ENCODE data around the gene TTBK2.
"Not testable (repeated sequence)": the region's sequence is repeated elsewhere in the genome, so short reads cannot be mapped to it uniquely, and the experiment has no call there.

TTBK2 gene

GRCh38 chr15:42890161-42890913, 30.2 kb downstream of the TTBK2 start:
- no peak overlapping the region for H3K27ac Mint-ChIP-seq (ENCODE audit: low read depth)
- ATAC-seq (replicated peaks; ENCODE audit: extremely low read depth, poor library complexity, severe bottlenecking) (no peak), DNase-seq (ENCODE audit: low spot score in 2 of 2) (no peak)
- peaks cover 15% of the 10 kb centered on the region for H3K9me3 Mint-ChIP-seq
- H3K27me3 Mint-ChIP-seq: no peaks in the 10 kb centered on the region
- no peak overlapping the region for H3K4me3 Mint-ChIP-seq
- peaks cover 5% of the 10 kb centered on the region for H3K4me1 Mint-ChIP-seq
- peaks cover 2% of the 10 kb centered on the region for H3K36me3 Mint-ChIP-seq (ENCODE audit: insufficient read depth)

GRCh38 chr15:42887384-42887783, 33.2 kb downstream of the TTBK2 start:
- not testable (repeated sequence) for H3K36me3 Mint-ChIP-seq (ENCODE audit: insufficient read depth); DNase-seq (ENCODE audit: low spot score in 2 of 2); H3K27ac Mint-ChIP-seq (ENCODE audit: low read depth); H3K4me1 Mint-ChIP-seq; H3K27me3 Mint-ChIP-seq; H3K4me3 Mint-ChIP-seq; ATAC-seq (replicated peaks; ENCODE audit: extremely low read depth, poor library complexity, severe bottlenecking)
- peaks cover 16% of the 10 kb centered on the region for H3K9me3 Mint-ChIP-seq

- Mint-ChIP-seq H3K4me3 (no peak overlapping the region), H3K4me1 (peaks cover 6% of the 10 kb centered on the region), H3K9me3 (peaks cover 4% of the 10 kb centered on the region), H3K36me3 (ENCODE audit: insufficient read depth) (peaks cover 6% of the 10 kb centered on the region), H3K27ac (ENCODE audit: low read depth) (no peak overlapping the region), H3K27me3 (no peaks in the 10 kb centered on the region)
- ATAC-seq (replicated peaks; ENCODE audit: extremely low read depth, poor library complexity, severe bottlenecking) (no peak), DNase-seq (ENCODE audit: low spot score in 2 of 2) (no peak)
Measured at GRCh38 chr15:42880121-42880520, 40.5 kb downstream of the TTBK2 start.

- H3K9me3 Mint-ChIP-seq: no peaks in the 10 kb centered on the region
- no peak overlapping the region for H3K27ac Mint-ChIP-seq (ENCODE audit: low read depth)
- H3K27me3 Mint-ChIP-seq: no peaks in the 10 kb centered on the region
- H3K36me3 Mint-ChIP-seq (ENCODE audit: insufficient read depth): peaks cover 6% of the 10 kb centered on the region
- ATAC-seq (replicated peaks; ENCODE audit: extremely low read depth, poor library complexity, severe bottlenecking) (no peak), DNase-seq (ENCODE audit: low spot score in 2 of 2) (no peak)
- H3K4me3 Mint-ChIP-seq: no peak overlapping the region
- peaks cover 6% of the 10 kb centered on the region for H3K4me1 Mint-ChIP-seq
Measured at GRCh38 chr15:42879443-42879842, 41.1 kb downstream of the TTBK2 start.

GRCh38 chr15:42876224-42876623, 44.4 kb downstream of the TTBK2 start:
- ATAC-seq (replicated peaks; ENCODE audit: extremely low read depth, poor library complexity, severe bottlenecking): no peak
- H3K36me3 Mint-ChIP-seq (ENCODE audit: insufficient read depth): peaks cover 4% of the 10 kb centered on the region

GRCh38 chr15:42868683-42869082, 51.9 kb downstream of the TTBK2 start:
- Mint-ChIP-seq H3K4me3 (no peak overlapping the region), H3K9me3 (no peaks in the 10 kb centered on the region), H3K4me1 (peaks cover 11% of the 10 kb centered on the region), H3K27me3 (no peaks in the 10 kb centered on the region), H3K27ac (ENCODE audit: low read depth) (no peak overlapping the region), H3K36me3 (ENCODE audit: insufficient read depth) (peaks cover 6% of the 10 kb centered on the region)
- DNase-seq (ENCODE audit: low spot score in 2 of 2) (no peak), ATAC-seq (replicated peaks; ENCODE audit: extremely low read depth, poor library complexity, severe bottlenecking) (no peak)

More at GRCh38 chr15:42876224-42876623, 44.4 kb downstream of the TTBK2 start:
- no peak for DNase-seq (ENCODE audit: low spot score in 2 of 2)
- no peaks in the 10 kb centered on the region for H3K9me3 Mint-ChIP-seq
- H3K4me3 Mint-ChIP-seq: no peak overlapping the region
- H3K27me3 Mint-ChIP-seq: no peaks in the 10 kb centered on the region
- H3K4me1 Mint-ChIP-seq: peaks cover 6% of the 10 kb centered on the region
- no peak overlapping the region for H3K27ac Mint-ChIP-seq (ENCODE audit: low read depth)

- Mint-ChIP-seq H3K27me3 (no peaks in the 10 kb centered on the region), H3K9me3 (no peaks in the 10 kb centered on the region), H3K4me1 (peaks cover 18% of the 10 kb centered on the region), H3K36me3 (ENCODE audit: insufficient read depth) (peaks cover 13% of the 10 kb centered on the region), H3K27ac (ENCODE audit: low read depth) (no peak overlapping the region), H3K4me3 (no peak overlapping the region)
- ATAC-seq (replicated peaks; ENCODE audit: extremely low read depth, poor library complexity, severe bottlenecking): no peak
- DNase-seq (ENCODE audit: low spot score in 2 of 2): no peak
Measured at GRCh38 chr15:42863572-42864239, 56.9 kb downstream of the TTBK2 start.

GRCh38 chr15:42858999-42859789, 61.4 kb downstream of the TTBK2 start:
- Mint-ChIP-seq H3K27me3 (no peaks in the 10 kb centered on the region), H3K4me3 (no peak overlapping the region), H3K27ac (ENCODE audit: low read depth) (no peak overlapping the region), H3K9me3 (no peaks in the 10 kb centered on the region), H3K4me1 (peaks cover 7% of the 10 kb centered on the region), H3K36me3 (ENCODE audit: insufficient read depth) (peaks cover 15% of the 10 kb centered on the region)
- no peak for ATAC-seq (replicated peaks; ENCODE audit: extremely low read depth, poor library complexity, severe bottlenecking)
- DNase-seq (ENCODE audit: low spot score in 2 of 2): no peak

GRCh38 chr15:42858540-42858939, 62.0 kb downstream of the TTBK2 start:
- Mint-ChIP-seq H3K4me1 (peaks cover 7% of the 10 kb centered on the region), H3K27ac (ENCODE audit: low read depth) (no peak overlapping the region), H3K4me3 (no peak overlapping the region), H3K27me3 (no peaks in the 10 kb centered on the region), H3K9me3 (no peaks in the 10 kb centered on the region), H3K36me3 (ENCODE audit: insufficient read depth) (peaks cover 16% of the 10 kb centered on the region)
- DNase-seq (ENCODE audit: low spot score in 2 of 2) (no peak), ATAC-seq (replicated peaks; ENCODE audit: extremely low read depth, poor library complexity, severe bottlenecking) (no peak)

- Mint-ChIP-seq H3K4me1 (peaks cover under 1% of the 10 kb centered on the region), H3K36me3 (ENCODE audit: insufficient read depth) (peaks cover 10% of the 10 kb centered on the region), H3K27me3 (no peaks in the 10 kb centered on the region), H3K9me3 (no peaks in the 10 kb centered on the region), H3K4me3 (no peak overlapping the region), H3K27ac (ENCODE audit: low read depth) (no peak overlapping the region)
- ATAC-seq (replicated peaks; ENCODE audit: extremely low read depth, poor library complexity, severe bottlenecking) (no peak), DNase-seq (ENCODE audit: low spot score in 2 of 2) (no peak)
Measured at GRCh38 chr15:42854576-42854975, 66.0 kb downstream of the TTBK2 start.

- H3K36me3 Mint-ChIP-seq (ENCODE audit: insufficient read depth): peaks cover 4% of the 10 kb centered on the region
- no peak overlapping the region for H3K27ac Mint-ChIP-seq (ENCODE audit: low read depth)
- H3K9me3 Mint-ChIP-seq: no peaks in the 10 kb centered on the region
- ATAC-seq (replicated peaks; ENCODE audit: extremely low read depth, poor library complexity, severe bottlenecking): no peak
- no peak overlapping the region for H3K4me3 Mint-ChIP-seq
- H3K4me1 Mint-ChIP-seq: no peaks in the 10 kb centered on the region
- H3K27me3 Mint-ChIP-seq: no peaks in the 10 kb centered on the region
- no peak for DNase-seq (ENCODE audit: low spot score in 2 of 2)
Measured at GRCh38 chr15:42849836-42850235, 70.7 kb downstream of the TTBK2 start.

GRCh38 chr15:42848846-42849245, 71.7 kb downstream of the TTBK2 start:
- Mint-ChIP-seq H3K9me3 (no peaks in the 10 kb centered on the region), H3K27me3 (no peaks in the 10 kb centered on the region), H3K4me3 (no peak overlapping the region), H3K4me1 (no peaks in the 10 kb centered on the region), H3K36me3 (ENCODE audit: insufficient read depth) (peaks cover 2% of the 10 kb centered on the region), H3K27ac (ENCODE audit: low read depth) (no peak overlapping the region)
- no peak for DNase-seq (ENCODE audit: low spot score in 2 of 2)
- no peak for ATAC-seq (replicated peaks; ENCODE audit: extremely low read depth, poor library complexity, severe bottlenecking)

Data from central memory CD8-positive, alpha-beta T cell (primary cell).